GM18867 (cell line): Measurements from ENCODE around the gene MICAL3.
"Not testable (repeated sequence)": the region's sequence is repeated elsewhere in the genome, so short reads cannot be mapped to it uniquely, and the experiment has no call there.

Source experiments
- ATAC-seq: cut with Tn5 transposase; IDR thresholded peaks from one replicate; pipeline ENCODE4 v1.9.1; 2021; ENCODE audit warnings: mild to moderate bottlenecking, moderate library complexity; ENCODE audit not compliant: unreplicated experiment

MICAL3 gene

DNA sequence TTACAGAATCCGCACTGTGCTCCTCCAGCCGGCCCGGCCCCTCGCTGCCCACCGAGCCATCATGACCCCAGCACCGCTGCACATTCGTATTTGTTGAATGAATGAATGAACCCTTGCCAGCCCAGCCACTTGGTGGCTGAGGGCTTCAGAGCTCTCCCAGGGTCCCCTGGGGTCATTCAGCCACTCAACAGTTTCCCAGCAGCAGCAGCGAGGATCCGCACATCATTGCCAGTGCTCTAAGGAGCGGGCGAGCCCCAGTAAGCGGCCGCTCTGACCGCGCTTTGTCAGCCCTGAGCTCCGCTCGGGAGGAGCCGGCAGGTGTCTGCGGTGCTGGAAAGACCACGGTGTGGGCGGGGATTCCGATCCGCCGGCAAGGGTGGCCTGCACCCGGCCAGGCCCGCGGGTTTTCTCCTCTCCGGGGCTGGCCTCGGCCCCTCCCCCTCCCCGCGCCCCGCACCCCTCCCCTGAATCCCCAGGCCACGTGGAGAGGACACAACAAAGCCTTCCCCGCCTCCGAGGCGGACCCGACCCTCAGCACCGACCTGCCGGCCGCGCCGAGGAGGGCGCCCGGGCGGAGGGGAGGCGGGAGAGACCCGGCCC lies 250.7 kb downstream of the MICAL3 start:
- ATAC-seq: peak; percentile 38

DNA sequence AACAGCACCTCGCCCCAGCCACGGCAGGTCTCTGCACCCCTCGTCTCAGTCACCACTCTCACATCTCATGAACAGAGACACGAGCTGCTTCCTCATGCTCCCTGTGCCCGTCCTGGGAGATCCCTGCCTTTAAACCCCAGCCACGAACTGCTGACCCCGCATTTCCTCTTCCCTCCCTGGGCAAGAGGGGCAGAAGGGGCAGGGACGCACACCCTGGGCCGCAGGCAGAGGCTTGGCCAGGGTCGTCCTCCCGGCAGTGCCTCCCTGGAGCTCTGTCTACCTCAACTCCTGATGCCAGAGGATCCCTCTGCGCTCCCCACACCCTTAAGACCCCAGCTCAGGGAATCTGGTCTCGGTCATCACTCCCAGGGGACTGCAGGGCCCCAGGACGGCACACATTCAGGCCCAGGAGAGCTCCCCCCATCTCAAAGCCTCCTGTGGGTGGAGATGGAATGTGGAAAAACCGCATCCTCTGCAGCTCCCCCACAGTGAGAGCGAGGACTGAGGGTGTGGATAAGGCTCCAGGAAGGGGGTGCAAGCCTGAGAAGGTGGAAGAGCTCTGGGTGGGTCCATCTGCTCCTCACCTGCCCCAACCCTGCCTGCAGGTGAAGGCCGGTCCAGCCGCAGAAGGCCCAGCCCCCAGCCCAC lies 251.3 kb downstream of the MICAL3 start:
- no peak for ATAC-seq

DNA sequence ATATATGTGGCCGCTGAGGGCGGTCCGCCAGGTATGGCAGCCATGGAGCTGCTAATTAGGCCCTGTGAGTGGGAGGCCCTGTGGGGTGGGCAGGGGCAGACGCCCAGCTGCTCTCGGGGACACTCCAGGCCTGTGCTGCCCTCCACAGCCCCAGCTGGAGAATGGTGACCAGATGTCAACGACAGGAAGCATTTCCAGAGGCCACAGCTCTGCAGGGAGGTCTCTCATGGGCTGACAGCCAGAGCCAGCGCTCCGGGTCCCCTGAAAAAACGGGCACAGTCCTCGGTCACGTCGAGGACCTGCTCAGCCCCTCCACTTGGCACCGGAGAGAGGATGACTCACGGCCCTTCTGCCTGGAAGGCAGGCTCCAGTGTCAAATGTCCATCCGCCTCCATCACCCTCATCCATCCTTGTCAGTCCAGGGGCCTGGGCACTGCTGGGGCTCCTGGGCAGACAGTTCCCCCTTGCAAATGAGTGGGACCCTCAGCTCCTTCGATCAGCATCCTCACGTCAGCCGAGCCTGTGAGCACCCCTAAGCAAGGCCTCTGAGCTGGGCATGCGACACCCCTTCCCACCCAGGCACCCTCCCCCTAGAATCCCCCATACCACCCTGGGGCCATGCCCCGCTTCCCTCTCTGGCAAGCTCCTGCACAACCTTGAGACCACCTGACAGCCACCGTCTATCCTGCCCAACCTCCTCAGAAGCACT lies 252.0 kb downstream of the MICAL3 start:
- no peak for ATAC-seq

DNA sequence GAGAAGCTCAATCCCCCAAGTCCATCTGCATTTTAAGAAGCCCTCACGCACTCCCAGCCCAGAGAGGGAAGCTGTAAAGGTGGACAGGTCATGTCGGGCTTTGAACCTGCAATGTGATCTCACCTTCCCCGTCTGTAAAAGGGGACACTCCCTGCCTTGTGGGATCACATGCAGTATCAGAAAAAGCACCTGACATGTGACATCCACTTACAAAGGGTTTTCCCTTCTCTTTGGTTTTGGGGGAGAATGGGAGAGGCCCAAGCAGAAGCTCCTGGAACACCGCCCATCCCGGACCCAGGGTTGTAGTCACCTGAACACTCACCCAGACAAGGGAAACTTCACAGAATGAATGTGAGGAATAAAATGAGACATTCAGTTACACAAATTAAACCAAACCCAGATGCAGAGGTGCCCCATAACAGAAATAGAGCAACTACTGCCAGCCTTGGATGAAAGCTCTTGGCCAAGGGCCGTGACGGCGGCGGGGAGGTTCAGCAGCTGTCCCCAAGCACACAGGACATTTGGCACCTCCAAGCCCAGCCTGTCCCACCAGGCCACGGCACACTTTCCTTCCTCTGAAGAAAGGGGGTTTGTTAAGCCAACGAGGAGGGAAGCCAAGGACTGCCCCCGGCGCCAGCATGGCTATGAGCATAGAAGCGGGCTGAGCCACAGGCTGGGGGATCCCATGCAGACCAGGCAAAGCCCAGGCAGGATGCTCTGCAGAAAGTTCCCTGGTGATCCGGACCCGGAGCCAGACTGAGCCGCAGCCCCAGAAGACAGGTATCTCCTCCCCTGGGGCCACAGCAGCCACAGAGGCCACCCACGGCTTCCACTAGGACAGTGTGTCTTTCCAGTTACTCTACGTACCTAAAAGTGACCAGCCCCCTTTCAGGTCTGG lies 253.9 kb downstream of the MICAL3 start:
- no peak for ATAC-seq

DNA sequence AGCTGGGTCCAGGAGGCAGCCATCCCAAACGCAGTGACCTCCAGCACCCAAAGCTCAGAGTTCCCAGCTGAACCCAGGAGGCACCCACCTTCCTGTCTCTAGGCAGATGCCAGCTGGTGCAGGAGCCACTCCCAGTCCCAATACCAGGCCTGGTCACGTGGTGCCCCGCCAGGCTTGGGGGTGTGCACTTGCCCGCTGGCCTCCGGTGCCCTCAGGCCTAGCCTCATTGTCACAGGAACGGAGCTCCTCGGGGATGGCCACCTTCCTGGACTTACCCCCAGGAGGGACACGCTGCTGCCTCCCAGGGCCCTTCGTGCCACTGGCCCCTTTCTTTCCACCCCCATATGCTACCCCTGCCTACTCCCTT lies 254.7 kb downstream of the MICAL3 start:
- ATAC-seq: no peak

DNA sequence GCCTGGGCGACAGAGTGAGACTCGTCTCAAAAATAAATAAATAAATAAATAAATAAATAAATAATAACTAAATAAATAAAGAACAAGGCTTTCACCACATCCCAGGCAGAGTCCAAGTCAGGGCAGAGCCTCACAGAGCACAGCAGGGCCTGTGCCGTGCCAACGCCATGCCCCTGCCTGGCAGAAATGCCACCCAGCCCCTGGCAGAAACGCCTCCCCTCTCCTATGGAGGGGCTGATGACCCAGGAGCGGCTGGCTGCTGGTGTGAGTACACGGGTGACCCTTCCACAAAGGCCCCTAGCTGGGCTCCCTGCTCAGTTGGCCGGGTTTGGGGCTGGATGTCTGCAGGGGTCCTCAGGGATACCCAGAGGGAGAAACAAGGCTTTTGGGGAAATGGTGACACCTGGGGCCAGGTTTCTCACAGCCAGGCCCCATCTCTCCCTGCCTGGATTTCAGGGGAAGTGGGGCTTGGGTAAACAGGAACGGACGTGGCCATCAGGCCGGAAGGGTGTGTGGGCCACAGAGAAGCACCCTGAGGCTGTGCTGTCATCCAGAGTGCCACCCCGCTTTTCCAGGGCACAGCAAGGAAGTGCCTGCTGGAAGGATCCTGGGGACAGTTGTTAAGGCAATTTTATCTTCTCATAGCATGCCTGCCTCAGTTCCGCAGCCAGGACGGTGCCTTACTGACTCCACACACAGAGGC lies 255.2 kb downstream of the MICAL3 start:
- no peak for ATAC-seq

DNA sequence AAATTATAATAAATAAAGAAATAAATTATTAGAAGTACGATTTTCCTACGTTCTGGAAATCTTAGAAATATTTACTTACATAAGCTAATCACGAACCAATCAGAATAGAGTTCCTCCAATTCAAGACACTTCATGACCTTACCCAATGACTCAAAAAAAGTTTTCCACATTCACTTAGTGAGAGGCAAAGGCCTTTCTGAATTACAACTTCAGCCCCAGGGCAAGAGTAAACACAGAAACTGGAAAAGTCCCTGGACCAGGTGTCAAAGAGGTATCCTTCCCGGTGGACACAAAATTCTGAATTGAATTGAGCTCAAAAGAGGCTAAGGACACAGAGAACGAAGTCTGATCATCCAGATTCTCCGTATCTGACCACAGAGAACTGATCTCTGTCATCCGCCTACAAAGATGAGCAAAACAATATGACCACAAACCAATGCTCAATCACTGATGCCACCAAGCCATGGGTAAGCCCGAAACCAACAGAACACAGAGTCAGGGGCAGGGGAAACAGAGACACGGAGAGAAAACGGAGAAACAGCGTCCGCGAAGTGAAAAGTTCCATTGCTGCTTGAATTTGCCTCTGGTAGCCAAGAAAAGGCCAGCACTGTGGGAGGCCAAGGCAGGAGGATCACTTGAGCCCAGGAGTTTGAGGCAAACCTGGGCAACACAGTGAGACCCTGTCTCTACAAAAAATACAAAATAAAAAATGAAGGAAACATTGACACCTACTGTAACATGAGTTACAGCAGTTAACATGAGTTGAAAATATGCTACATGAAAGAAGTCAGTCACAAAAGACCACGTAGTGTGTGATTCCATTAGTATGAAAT lies 256.9 kb downstream of the MICAL3 start:
- peak; percentile 85 for ATAC-seq

DNA sequence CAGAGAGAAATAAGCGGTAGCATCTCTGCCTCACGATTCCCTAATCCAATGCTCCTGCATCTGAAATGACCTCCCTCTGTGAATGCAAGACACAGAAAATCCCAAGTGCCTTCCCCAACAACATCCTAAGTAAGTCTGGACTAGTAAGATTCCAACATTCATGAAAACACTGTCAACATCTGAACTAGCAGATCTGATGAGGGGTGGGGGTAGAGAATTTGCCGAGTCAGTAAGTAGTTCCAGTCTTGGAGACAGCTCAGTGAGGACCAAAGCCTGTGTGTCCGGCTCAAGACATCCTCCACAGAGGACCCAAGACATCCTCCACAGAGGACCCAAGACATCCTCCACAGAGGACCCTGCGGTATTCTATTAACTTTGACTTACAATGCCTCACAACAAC lies 259.5 kb downstream of the MICAL3 start:
- ATAC-seq: not testable (repeated sequence)

DNA sequence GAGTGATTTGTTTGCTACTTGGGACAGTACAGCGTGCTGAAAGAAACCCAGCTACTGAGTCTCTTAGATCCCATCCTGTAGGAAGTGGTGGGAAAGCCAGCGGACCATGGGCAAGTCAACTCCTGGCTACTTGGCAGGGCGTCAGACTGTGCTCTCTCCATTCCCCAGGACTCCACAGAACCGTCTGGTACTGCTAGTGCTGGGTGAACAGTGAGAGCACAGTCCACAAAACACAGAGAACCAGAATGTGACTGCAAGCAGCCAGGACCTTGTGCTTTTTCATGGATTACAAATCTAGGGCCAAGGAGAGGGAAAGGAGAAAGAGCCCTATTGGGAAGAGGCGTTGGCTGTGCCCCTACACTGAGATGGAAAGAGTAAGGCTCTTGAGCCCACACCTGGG lies 260.3 kb downstream of the MICAL3 start:
- ATAC-seq: no peak

DNA sequence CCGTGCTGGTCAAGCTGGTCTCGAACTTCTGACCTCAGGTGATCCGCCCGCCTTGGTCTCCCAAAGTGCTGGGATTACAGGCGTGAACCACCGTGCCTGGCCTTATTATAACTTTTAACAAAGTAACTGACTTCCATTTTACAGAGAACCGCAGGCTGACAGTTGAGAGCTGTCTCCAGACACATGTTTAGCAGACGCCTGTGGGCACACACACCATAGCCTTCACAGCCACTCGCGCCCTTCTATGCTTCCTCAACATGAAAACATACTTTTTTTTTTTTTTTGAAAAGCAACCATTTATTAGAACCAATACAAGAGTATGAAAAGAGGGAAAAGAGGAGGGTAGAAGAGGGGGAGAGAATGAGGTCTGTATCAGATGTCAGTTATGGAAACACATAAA lies 260.9 kb downstream of the MICAL3 start:
- ATAC-seq: not testable (repeated sequence)

DNA sequence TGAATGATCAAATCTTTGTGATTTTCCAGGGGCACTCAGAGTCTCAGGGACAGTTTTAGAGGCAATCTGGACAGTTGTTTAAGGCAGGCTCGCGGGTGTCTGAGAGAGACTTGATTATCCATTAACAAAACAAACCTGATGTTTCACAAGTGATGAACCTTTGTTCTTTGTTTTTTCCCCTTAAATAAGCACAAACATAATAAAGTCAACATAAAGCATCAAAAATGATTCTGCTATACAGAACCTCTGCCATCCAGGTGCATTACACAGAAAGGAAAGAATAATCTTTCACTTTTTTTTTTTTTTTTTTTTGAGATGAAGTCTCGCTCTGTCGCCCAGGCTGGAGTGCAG lies 263.2 kb downstream of the MICAL3 start:
- ATAC-seq: no peak

DNA sequence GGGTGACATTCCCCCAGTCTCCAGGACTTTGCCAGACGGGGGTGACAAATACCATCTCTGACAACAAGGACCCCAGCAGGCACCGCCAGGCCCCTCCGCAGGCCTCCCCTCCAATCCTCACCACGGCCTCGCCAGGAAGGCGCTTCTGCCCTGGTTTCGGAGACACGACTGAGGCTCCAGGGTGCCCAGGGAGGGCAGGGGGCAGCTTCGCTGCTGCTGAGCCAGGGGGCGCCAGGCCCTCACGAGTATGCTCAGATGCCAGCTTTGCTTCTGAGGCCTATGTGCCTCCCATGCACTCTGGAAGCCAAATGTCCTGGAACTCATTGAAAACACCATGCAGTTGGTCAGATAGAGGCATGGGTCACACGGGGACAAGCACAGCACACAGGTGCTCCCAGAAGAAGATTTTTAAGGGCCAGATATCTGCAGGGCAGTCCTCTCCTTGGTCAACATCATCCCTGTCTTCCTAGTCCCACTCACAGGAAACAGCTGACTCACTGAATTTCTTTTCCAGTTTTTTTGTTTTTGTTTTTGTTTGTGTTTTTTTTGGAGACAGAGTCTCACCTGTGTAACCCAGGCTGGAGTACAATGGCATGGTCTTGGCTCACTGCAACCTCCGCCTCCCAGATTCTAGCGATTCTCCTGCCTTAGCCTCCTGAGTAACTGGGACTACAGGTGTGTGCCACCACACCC lies 270.0 kb downstream of the MICAL3 start:
- no peak for ATAC-seq

DNA sequence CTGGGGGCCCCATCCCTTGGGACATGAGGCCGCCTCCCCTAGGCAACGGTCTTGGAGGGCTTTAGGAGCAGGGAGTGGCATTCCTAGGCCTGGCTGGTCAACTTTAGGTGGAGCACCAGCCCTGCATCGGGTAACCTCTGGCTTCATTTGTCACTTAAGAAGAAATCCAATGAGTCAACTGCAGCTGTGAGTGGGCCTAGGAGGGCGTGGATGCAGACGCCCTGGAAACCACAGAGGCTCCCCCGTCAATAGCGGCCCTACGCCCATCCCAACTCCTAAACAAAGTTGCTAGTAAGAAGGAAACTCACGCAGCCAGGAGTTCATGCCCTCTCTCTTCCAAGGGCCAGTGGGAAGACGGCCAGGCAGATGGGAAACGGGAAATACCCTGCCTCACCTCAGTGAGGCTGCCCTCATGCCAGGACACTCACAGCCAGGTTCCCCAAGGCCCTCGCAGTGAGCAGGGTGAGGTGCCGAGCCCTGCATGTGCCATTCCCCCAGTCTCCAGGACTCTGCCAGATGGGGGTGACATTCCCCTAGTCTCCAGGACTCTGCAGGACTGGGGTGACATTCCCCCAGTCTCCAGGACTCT lies 270.9 kb downstream of the MICAL3 start:
- ATAC-seq: no peak

DNA sequence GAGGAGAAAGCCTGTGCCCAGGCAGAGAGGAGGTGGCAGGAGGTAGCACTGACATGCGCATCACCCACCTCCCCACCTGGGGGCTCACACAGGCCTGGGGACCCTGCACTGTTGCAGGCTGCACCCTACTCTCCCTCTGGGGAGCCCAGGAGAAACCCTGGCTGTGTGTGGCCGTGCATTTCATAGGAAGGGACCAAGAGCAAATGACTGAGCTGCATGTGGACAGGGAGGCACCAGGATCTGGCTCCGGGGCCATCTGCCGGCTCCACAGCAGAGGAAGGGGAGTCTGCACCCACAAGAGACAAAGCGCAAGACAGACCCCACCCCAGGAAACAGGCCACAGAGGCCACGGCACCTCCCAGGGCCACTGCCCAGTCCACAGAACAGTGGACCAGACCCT lies 272.8 kb downstream of the MICAL3 start:
- ATAC-seq: no peak

DNA sequence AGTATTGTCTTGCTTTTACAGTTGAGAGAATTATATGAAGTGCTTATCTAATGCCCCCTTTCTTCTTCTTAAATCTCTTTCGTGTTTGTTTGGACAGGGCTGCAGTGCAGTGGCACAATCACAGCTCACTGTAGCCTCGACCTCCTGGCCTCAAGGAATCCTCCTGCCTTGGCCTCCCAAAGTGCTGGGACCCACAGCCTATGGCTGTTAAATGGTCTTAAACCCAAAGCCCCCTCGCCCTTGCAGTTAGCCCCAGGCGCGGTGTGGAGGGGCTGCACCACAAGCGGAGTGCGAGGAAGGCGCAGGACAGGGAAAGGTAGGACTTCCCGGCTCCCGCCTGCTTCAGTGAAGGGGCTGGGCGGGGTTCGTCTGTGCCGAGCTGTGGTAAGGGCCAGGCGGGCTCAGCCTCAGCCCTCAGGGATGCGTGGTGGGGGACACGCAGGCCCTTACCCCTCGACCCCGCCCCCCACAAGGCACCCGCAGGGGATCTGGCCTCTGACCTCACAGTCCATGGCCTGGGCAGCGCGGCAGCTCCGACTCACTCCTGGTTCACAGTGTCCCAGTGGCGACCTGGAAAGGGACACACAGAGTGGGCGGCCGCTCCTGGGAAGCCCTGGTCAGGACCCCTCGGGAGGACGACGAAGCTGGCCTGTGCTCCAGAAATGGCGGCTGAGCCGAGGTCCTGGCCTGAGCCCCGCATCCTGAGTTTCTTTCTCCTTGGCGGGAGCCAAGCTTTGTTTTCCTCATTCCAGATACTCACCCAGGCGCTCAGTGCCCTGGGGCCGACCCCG lies 274.6 kb downstream of the MICAL3 start:
- ATAC-seq: no peak

DNA sequence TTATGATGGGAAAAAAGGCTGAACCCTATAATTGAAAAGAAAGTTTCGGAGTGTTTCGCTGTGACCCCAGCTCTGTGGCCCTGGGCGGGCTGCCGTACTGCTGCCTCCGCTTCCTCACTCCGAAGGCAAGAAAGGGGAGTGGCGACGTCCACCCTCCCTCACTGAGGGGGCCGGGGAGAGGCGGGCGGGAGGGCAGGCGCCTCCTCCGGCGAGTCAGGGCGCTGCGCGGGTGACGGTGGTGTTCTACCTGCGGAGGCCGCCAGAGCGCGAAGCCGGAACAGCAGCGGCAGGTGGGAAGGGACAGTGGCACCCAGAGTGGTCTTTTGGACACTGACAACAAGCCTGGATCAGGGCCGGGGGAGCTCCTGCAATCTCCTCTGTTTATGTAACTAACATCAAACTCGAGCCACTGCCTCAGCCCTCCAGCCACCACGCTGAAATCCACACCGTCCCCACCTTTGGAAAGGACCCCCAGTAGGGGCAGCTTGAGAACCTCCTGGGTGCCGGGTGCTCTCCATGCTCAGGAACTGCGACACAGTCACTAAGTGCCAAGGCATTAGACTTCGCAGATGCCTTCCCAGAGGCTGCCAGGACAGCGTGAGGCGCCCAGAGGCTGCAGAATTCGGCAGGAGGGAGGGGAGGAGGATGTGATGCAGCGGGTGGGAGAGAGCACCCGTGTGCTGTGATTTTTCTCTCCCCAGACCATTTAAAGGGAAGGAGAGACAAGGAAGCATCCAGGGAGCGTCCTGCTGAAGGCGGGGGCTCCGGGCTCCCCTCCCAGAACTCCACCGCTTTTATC lies 275.6 kb downstream of the MICAL3 start:
- ATAC-seq: no peak

DNA sequence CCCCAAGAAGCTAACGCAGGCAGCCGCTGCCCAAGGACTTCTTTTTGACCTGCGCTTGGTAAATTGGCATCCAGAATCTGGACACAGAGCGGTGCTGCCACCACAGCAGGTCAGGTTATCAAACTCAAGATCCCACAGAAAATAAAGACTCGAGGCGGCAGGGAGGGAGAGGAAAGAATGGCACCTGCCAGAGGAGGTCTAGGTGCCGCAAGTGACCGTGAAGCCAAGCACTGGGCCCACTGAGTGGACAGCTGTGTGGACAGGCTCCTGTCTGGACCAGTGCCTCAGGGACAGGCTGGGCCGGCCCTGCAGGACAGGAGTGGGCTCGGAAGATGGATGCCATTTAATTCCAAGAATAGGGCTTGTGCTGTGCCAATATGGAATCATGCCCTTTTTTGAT lies 277.4 kb downstream of the MICAL3 start:
- no peak for ATAC-seq
